ENCODE data around the gene CLSTN2.

GRCh38 chr3:140442621-140443020 is 507.6 kb downstream of the CLSTN2 start:
- TF ChIP-seq ZNF24 (IDR thresholded peaks at IDR 0.05) (no peak), KDM5A (IDR thresholded peaks at IDR 0.05; ENCODE audit: borderline replicate concordance, low read length) (no peak), PHF20 (CRISPR knock-in tag; IDR thresholded peaks at IDR 0.05) (no peak), MYNN (CRISPR knock-in tag; IDR thresholded peaks at IDR 0.05; ENCODE audit: low read depth) (no peak), GABPB1 (CRISPR knock-in tag; IDR thresholded peaks at IDR 0.05) (no peak), ARNTL (CRISPR knock-in tag; IDR thresholded peaks at IDR 0.05) (no peak), HMG20A (CRISPR knock-in tag; IDR thresholded peaks at IDR 0.05; ENCODE audit: borderline replicate concordance) (no peak), CTCF (CRISPR knock-in tag; IDR thresholded peaks at IDR 0.05) (no peak)
